Measurements from ENCODE around the gene PSENEN.

PSENEN gene

DNA sequence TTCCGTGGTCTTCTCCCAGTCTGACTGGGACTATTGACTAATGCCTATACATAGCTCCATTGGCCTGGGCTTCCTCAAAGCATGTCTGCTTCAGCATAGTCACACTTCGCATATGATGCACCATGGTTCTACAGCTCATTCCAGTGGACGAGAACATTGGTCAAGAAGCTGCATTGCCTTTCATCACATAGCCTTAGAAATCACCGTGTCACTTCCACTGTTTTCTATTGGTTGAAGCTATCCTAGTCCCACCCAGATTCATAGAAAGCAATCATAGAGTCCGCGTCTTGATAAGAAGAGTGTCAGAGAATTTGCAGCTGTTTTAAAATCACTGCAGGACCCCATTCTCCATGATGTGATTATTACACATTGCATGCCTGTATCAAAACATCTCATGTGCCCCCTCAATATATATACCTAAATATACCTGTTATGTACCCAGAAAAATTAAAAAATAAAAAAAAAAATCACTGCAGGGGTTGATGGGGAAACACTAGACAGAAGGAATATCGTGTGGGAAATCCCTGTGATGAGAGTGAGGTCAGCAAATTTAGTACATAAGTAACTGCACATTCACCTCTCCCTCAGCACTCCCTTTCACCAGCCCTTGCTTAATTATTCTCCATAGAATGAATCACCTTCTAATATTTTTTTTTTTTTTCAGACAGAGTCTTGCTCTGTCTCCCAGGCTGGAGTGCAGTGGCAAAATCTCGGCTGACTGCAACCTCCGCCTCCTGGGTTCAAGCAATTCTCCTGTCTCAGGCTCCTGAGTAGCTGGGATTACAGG lies 27.8 kb downstream of the PSENEN start:
- Histone ChIP-seq H3K9ac (ENCODE audit: low read depth in 1 of 2, low read length in 2 of 2) (no peak overlapping the region), H3K4me3 (ENCODE audit: low read depth in 1 of 2, low read length in 2 of 2) (no peak overlapping the region), H3K36me3 (ENCODE audit: control insufficient read depth in 1 of 2, insufficient read depth in 2 of 2, low read length in 2 of 2) (peaks cover 0 to 3% of the 10 kb centered on the region in 2 donors), H3K27me3 (ENCODE audit: control insufficient read depth in 1 of 2, insufficient read depth in 2 of 2, low read length in 2 of 2) (no peaks in the 10 kb centered on the region), H3K4me1 (ENCODE audit: control insufficient read depth in 1 of 2, insufficient read depth in 2 of 2, low read length in 2 of 2) (peaks cover 12 to 14% of the 10 kb centered on the region in 2 donors), H3K27ac (ENCODE audit: low read depth, low read length) (no peak overlapping the region), H3K9me3 (ENCODE audit: control insufficient read depth in 1 of 2, low read length in 2 of 2) (no peaks in the 10 kb centered on the region)

DNA sequence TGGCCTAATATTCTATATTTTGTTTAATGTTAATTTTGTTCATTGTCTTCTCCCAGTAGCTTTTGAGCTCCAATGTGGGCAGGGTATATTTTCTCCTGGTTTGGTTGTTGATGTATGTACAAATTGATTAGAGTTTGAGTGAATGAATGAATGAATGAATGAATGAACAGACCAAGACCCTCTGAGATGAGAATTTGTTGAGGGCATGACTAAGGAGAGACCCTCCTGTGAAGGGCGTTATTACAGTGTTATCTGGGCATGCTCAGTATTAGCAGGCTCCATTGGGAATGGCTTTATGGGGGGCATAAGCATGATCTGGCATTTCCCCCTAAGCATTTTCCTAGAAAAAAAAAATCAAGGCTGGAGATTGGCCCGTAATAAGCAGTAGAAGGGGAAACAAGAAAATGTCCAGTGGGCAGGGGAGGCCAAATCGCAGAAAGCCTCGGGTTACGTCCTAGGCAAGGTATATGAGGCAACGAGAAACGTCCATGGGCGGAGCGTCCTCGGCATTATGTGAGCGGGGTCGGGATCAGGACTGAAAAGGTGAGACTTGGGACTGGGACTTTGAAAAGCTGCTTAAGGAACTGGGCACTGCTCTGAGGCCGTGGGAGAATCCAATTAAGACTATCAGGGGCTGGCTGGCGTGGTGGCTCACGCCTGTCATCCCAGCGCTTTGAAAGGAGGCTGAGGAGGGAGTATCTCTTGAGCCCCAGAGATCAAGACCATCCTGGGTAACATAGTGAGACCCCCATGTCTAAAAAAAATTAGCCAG lies 29.0 kb downstream of the PSENEN start:
- peaks cover 0 to 4% of the 10 kb centered on the region in 2 donors for H3K36me3 ChIP-seq (ENCODE audit: control insufficient read depth in 1 of 2, insufficient read depth in 2 of 2, low read length in 2 of 2)
- H3K9ac ChIP-seq (ENCODE audit: low read depth in 1 of 2, low read length in 2 of 2): no peak overlapping the region
- no peaks in the 10 kb centered on the region for H3K9me3 ChIP-seq (ENCODE audit: control insufficient read depth in 1 of 2, low read length in 2 of 2)
- H3K27ac ChIP-seq (ENCODE audit: low read depth, low read length): no peak overlapping the region
- H3K27me3 ChIP-seq (ENCODE audit: control insufficient read depth in 1 of 2, insufficient read depth in 2 of 2, low read length in 2 of 2): no peaks in the 10 kb centered on the region
- peaks cover 12 to 14% of the 10 kb centered on the region in 2 donors for H3K4me1 ChIP-seq (ENCODE audit: control insufficient read depth in 1 of 2, insufficient read depth in 2 of 2, low read length in 2 of 2)
- H3K4me3 ChIP-seq (ENCODE audit: low read depth in 1 of 2, low read length in 2 of 2): peak overlapping the region; percentile 58 to 68

DNA sequence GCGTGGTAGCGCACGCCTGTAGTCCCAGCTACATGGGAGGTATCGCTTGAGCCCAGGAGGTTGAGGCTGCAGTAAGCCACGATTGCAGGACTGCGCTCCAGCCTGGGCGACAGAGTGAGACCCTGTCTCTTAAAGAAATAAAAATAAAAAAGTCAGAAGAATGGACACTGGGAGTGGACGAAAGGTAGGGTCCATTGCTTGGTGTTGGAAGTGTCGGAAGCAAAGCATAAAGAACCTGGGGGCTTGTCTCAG lies 29.5 kb downstream of the PSENEN start:
- H3K27ac ChIP-seq (ENCODE audit: low read depth, low read length): no peak overlapping the region
- H3K4me1 ChIP-seq (ENCODE audit: control insufficient read depth in 1 of 2, insufficient read depth in 2 of 2, low read length in 2 of 2): peaks cover 12 to 14% of the 10 kb centered on the region in 2 donors
- peak overlapping the region; percentile 58 to 68 for H3K4me3 ChIP-seq (ENCODE audit: low read depth in 1 of 2, low read length in 2 of 2)
- no peak overlapping the region for H3K9ac ChIP-seq (ENCODE audit: low read depth in 1 of 2, low read length in 2 of 2)
- no peaks in the 10 kb centered on the region for H3K27me3 ChIP-seq (ENCODE audit: control insufficient read depth in 1 of 2, insufficient read depth in 2 of 2, low read length in 2 of 2)
- H3K36me3 ChIP-seq (ENCODE audit: control insufficient read depth in 1 of 2, insufficient read depth in 2 of 2, low read length in 2 of 2): peaks cover 0 to 5% of the 10 kb centered on the region in 2 donors
- H3K9me3 ChIP-seq (ENCODE audit: control insufficient read depth in 1 of 2, low read length in 2 of 2): no peaks in the 10 kb centered on the region

DNA sequence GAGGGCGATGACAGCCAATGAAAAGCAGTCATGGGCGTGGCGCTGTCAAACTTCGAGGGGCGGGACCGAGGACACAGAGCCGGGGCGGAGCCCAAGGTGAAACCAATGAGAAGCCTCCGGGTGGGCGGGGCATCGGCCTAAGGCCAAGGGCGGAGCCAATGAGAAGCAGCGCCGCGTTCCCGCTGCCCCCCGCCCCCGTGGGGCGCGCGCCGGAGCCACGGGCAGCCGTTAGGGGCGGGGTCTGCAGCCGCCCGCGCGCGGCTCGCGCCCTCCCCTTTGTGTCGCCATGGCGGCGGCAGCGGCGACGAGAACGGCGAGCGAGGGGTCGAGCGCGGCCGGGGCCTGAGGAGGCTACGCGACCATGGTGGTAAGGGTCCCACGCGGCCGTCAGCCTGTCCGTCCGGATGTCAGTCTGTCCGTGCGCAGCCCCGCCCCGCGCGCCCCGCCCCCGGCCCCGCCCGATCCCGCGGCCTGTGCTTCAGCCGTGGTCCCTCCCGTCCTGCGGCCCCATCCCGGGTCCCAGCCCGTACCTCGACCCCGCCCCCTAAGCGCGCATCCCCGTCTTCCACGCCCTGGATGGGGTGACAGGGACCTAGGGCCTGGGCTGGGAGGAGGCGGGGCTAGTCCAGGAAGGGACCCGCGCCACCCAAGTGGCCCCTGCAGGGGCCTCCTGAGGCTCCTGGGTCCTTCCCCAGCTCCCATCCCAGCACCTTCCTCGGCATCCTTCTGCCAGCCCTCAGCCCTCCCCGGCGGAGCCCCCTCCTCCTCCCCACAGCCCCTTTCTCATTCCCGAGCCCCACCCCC lies 30.0 kb downstream of the PSENEN start, which contains the start of gene ARHGAP33:
Gene ARHGAP33, plus strand, starts transcription at position 267 of the 804 bp plus-strand sequence. Its CDS starts 95 bp downstream, at position 362.
- peaks cover 0 to 6% of the 10 kb centered on the region in 2 donors for H3K36me3 ChIP-seq (ENCODE audit: control insufficient read depth in 1 of 2, insufficient read depth in 2 of 2, low read length in 2 of 2)
- peak within 1 kb of the TSS; percentile 32 to 48 for H3K9ac ChIP-seq (ENCODE audit: low read depth in 1 of 2, low read length in 2 of 2)
- H3K27me3 ChIP-seq (ENCODE audit: control insufficient read depth in 1 of 2, insufficient read depth in 2 of 2, low read length in 2 of 2): no peaks in the 10 kb centered on the region

DNA sequence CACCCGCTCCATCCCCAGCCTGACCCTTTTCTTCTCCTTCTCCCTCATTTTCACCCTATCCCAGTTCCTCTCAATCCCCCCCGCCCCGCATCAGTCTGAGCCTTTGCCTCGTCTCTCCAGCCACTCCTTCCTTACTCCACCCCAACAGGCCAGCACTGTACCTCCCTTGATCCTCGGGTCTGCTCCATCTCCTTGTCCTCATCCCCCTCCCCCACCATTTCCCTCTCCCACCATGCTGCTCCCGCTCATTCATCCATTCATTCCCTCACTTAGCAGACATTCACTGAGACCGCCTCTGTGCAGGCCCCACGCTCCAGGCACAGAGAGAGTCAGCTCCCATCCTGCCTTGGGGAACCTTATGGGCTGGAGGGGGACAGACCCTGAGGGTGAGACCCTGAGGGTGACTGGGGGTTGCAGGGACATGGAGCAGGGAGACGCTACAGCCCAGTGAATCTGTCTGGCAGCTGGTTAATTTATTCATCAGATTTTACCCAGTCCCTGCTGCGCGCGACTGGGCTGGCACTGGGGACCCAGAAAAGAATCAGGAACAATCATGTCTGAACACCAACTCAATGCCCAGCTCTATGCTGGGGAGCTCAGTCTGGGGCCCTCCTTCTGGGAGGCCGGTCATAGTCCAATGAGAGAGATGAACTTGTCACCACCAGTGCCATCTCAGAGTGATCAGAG lies 30.8 kb downstream of the PSENEN start:
- H3K4me3 ChIP-seq (ENCODE audit: low read depth in 1 of 2, low read length in 2 of 2): peak overlapping the region; percentile 58 to 68
- H3K27ac ChIP-seq (ENCODE audit: low read depth, low read length): no peak overlapping the region
- no peaks in the 10 kb centered on the region for H3K9me3 ChIP-seq (ENCODE audit: control insufficient read depth in 1 of 2, low read length in 2 of 2)
- H3K9ac ChIP-seq (ENCODE audit: low read depth in 1 of 2, low read length in 2 of 2): peak overlapping the region; percentile 32 to 48
- H3K36me3 ChIP-seq (ENCODE audit: control insufficient read depth in 1 of 2, insufficient read depth in 2 of 2, low read length in 2 of 2): peaks cover 0 to 6% of the 10 kb centered on the region in 2 donors
- H3K4me1 ChIP-seq (ENCODE audit: control insufficient read depth in 1 of 2, insufficient read depth in 2 of 2, low read length in 2 of 2): peaks cover 12 to 14% of the 10 kb centered on the region in 2 donors
- H3K27me3 ChIP-seq (ENCODE audit: control insufficient read depth in 1 of 2, insufficient read depth in 2 of 2, low read length in 2 of 2): no peaks in the 10 kb centered on the region

More for the DNA sequence above, 30.0 kb downstream of the PSENEN start, which contains the start of gene ARHGAP33:
- no peaks in the 10 kb centered on the region for H3K9me3 ChIP-seq (ENCODE audit: control insufficient read depth in 1 of 2, low read length in 2 of 2)
- peak within 1 kb of the TSS; percentile 58 to 68 for H3K4me3 ChIP-seq (ENCODE audit: low read depth in 1 of 2, low read length in 2 of 2)
- H3K27ac ChIP-seq (ENCODE audit: low read depth, low read length): no peak within 1 kb of the TSS
- H3K4me1 ChIP-seq (ENCODE audit: control insufficient read depth in 1 of 2, insufficient read depth in 2 of 2, low read length in 2 of 2): peaks cover 12 to 14% of the 10 kb centered on the region in 2 donors

DNA sequence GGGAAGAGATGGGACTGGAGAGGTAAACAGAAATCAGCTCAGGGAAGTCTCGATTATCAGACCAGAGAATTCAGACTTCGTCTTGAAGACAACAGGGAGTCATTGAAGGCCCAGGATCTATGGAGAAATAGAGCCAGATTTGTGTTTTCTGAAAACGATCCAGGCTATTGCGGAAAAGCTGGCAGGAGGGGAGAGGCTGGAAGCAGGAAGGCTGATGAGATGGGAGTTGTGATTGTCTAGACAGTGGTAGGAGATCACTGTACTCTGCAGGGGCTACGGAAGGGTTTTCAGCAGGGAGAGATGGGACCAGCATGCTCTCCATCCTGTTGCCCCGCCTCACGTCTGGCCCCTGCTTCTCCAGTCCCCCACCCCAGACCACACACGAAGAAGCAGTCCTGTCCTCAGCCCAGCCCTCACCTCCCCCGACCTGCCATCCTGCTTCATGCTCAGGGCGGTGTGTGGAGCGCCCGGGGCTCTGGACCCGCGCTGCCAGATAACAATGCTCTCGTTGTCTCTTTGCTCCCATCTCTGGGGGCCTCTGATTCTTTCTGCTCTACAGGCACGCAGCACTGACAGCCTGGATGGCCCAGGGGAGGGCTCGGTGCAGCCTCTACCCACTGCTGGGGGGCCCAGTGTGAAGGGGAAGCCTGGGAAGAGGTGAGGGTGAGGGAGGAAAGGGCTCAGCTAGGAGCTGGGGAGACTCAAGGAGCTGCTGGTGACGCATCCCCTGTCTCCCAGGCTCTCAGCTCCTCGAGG lies 31.8 kb downstream of the PSENEN start:
- H3K4me3 ChIP-seq (ENCODE audit: low read depth in 1 of 2, low read length in 2 of 2): no peak overlapping the region
- H3K36me3 ChIP-seq (ENCODE audit: control insufficient read depth in 1 of 2, insufficient read depth in 2 of 2, low read length in 2 of 2): peaks cover 0 to 6% of the 10 kb centered on the region in 2 donors
- H3K27me3 ChIP-seq (ENCODE audit: control insufficient read depth in 1 of 2, insufficient read depth in 2 of 2, low read length in 2 of 2): no peaks in the 10 kb centered on the region
- no peak overlapping the region for H3K27ac ChIP-seq (ENCODE audit: low read depth, low read length)
- H3K9me3 ChIP-seq (ENCODE audit: control insufficient read depth in 1 of 2, low read length in 2 of 2): no peaks in the 10 kb centered on the region
- no peak overlapping the region for H3K9ac ChIP-seq (ENCODE audit: low read depth in 1 of 2, low read length in 2 of 2)
- H3K4me1 ChIP-seq (ENCODE audit: control insufficient read depth in 1 of 2, insufficient read depth in 2 of 2, low read length in 2 of 2): peaks cover 12 to 14% of the 10 kb centered on the region in 2 donors

DNA sequence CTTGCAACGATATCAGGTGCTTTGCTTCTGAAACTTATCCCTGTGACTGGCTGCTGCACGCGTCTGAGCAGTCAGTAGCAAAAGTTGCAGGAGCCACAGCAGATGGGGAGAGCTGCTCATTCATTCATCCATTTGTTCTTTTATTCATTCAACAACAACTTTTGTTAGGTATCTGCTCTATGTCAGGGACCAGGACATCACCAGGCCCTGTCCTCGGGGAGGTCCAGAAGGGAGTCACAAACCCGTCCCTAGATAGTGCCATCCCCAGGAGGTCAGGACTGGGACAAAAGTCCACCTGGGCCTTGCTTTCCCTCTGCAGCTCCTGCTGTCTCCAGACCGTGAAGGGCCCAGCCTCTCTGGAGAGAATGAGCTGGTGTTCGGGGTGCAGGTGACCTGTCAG lies 32.5 kb downstream of the PSENEN start:
- no peak overlapping the region for H3K27ac ChIP-seq (ENCODE audit: low read depth, low read length)
- H3K9ac ChIP-seq (ENCODE audit: low read depth in 1 of 2, low read length in 2 of 2): no peak overlapping the region
- H3K4me3 ChIP-seq (ENCODE audit: low read depth in 1 of 2, low read length in 2 of 2): no peak overlapping the region
- H3K27me3 ChIP-seq (ENCODE audit: control insufficient read depth in 1 of 2, insufficient read depth in 2 of 2, low read length in 2 of 2): no peaks in the 10 kb centered on the region
- H3K36me3 ChIP-seq (ENCODE audit: control insufficient read depth in 1 of 2, insufficient read depth in 2 of 2, low read length in 2 of 2): peaks cover 0 to 6% of the 10 kb centered on the region in 2 donors
- H3K4me1 ChIP-seq (ENCODE audit: control insufficient read depth in 1 of 2, insufficient read depth in 2 of 2, low read length in 2 of 2): peaks cover 12 to 14% of the 10 kb centered on the region in 2 donors
- no peaks in the 10 kb centered on the region for H3K9me3 ChIP-seq (ENCODE audit: control insufficient read depth in 1 of 2, low read length in 2 of 2)

DNA sequence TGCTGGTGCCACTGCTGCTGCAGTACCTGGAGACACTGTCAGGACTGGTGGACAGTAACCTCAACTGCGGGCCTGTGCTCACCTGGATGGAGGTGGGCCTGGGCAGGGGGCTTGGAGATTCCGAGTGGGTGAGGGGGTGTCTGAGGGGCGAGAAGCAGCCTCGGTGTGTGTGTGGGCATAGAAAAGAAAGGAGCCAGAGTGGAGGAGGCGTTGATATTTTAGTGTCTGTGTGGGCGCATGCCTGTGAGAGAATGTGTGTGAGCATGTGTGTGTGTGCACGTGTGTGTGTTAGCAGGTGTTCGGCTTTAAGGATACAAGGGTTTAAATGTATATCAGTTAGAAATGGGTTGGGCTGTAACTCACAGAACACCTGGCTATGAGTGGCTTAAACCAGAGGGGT lies 33.6 kb downstream of the PSENEN start:
- no peaks in the 10 kb centered on the region for H3K9me3 ChIP-seq (ENCODE audit: control insufficient read depth in 1 of 2, low read length in 2 of 2)
- no peak overlapping the region for H3K27ac ChIP-seq (ENCODE audit: low read depth, low read length)
- H3K9ac ChIP-seq (ENCODE audit: low read depth in 1 of 2, low read length in 2 of 2): no peak overlapping the region
- peaks cover 0 to 6% of the 10 kb centered on the region in 2 donors for H3K36me3 ChIP-seq (ENCODE audit: control insufficient read depth in 1 of 2, insufficient read depth in 2 of 2, low read length in 2 of 2)
- H3K4me1 ChIP-seq (ENCODE audit: control insufficient read depth in 1 of 2, insufficient read depth in 2 of 2, low read length in 2 of 2): peaks cover 12 to 14% of the 10 kb centered on the region in 2 donors
- H3K27me3 ChIP-seq (ENCODE audit: control insufficient read depth in 1 of 2, insufficient read depth in 2 of 2, low read length in 2 of 2): no peaks in the 10 kb centered on the region
- no peak overlapping the region for H3K4me3 ChIP-seq (ENCODE audit: low read depth in 1 of 2, low read length in 2 of 2)

DNA sequence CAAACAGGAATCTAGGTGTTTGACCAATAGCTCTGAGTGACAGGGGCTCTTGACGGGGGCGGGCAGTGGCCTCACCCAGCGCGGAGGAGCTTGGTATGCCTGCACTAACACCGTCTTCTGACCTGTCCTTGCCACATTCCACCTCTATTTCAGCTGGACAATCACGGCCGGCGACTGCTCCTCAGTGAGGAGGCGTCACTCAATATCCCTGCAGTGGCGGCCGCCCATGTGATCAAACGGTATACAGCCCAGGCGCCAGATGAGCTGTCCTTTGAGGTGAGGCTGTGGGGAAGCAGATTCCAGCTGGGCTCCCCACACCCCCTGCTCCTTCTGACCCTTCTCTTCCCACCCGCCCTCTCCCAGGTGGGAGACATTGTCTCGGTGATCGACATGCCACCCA lies 34.6 kb downstream of the PSENEN start:
- Histone ChIP-seq H3K9ac (ENCODE audit: low read depth in 1 of 2, low read length in 2 of 2) (no peak overlapping the region), H3K4me3 (ENCODE audit: low read depth in 1 of 2, low read length in 2 of 2) (no peak overlapping the region), H3K27ac (ENCODE audit: low read depth, low read length) (no peak overlapping the region), H3K4me1 (ENCODE audit: control insufficient read depth in 1 of 2, insufficient read depth in 2 of 2, low read length in 2 of 2) (peaks cover 5% of the 10 kb centered on the region in 2 donors), H3K9me3 (ENCODE audit: control insufficient read depth in 1 of 2, low read length in 2 of 2) (no peaks in the 10 kb centered on the region), H3K36me3 (ENCODE audit: control insufficient read depth in 1 of 2, insufficient read depth in 2 of 2, low read length in 2 of 2) (peaks cover 0 to 6% of the 10 kb centered on the region in 2 donors), H3K27me3 (ENCODE audit: control insufficient read depth in 1 of 2, insufficient read depth in 2 of 2, low read length in 2 of 2) (no peaks in the 10 kb centered on the region)

Measured in duodenal mucosa (tissue), 2 donors.